Measurements from ENCODE around the gene KIF2C.
A peak's percentile ranks its signal among the peaks of the same experiment; 100 is the strongest.
"Not testable (repeated sequence)": the region's sequence is repeated elsewhere in the genome, so short reads cannot be mapped to it uniquely, and the experiment has no call there.

KIF2C gene

DNA sequence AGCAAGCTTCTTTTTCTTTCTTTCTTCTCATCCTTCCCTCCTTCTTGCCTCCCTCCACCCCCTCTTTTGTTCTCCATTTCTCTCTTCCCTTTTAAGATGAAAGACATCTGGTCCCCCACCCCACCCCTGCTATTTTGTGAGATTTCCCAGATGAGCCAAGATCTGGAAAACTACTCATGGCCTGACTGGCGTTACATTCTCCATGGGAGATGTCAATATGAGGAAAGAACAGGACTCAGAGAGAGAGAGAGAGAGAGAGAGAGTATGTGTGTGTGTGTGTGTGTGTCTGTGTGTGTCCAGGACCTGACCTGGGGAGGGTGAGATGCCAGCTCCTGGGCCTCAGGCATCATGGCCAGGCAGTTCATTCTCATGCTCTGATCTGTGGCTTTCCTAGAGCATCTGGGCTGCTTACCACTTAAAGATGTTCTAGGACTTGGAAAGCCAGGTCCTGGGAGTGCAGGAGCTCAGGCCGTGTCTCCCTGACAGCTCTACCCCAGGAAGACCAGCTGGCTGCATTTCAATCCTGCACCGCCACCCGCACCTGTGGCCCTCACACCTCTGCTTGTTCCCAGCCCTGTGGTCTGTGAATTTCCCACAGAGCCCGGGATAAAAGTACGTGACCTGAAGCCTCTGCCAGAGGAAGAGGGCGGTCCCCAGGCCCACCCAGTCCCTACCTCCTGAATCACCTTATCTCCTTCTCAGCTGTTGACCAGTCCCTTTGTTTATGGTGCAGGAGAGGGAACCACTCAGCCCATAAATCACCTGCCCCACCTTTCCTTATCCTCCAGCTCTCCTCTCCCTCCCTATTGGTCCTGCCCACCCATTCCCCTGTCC lies 51.5 kb downstream of the KIF2C start:
- TF ChIP-seq POLR2A (IDR thresholded peaks at IDR 0.05; ENCODE audit: low read depth, low read length), result no peak
- no peak for TF ChIP-seq PAX5 (IDR thresholded peaks at IDR 0.05; ENCODE audit: insufficient read depth, low read length, severe bottlenecking)
- no peak for TF ChIP-seq POLR2AphosphoS5 (IDR thresholded peaks at IDR 0.05; ENCODE audit: low read depth, low read length)
- no peak for TF ChIP-seq POU2F2 (IDR thresholded peaks at IDR 0.05; ENCODE audit: low read depth, low read length)
- no peak for TF ChIP-seq SPI1 (IDR thresholded peaks at IDR 0.05; ENCODE audit: low read depth, low read length)
- no peak for TF ChIP-seq TAF1 (IDR thresholded peaks at IDR 0.05; ENCODE audit: low read depth, low read length)
- DNase-seq (ENCODE audit: insufficient read length, low spot score), result no peak
- peak; percentile 61 for FAIRE-seq

DNA sequence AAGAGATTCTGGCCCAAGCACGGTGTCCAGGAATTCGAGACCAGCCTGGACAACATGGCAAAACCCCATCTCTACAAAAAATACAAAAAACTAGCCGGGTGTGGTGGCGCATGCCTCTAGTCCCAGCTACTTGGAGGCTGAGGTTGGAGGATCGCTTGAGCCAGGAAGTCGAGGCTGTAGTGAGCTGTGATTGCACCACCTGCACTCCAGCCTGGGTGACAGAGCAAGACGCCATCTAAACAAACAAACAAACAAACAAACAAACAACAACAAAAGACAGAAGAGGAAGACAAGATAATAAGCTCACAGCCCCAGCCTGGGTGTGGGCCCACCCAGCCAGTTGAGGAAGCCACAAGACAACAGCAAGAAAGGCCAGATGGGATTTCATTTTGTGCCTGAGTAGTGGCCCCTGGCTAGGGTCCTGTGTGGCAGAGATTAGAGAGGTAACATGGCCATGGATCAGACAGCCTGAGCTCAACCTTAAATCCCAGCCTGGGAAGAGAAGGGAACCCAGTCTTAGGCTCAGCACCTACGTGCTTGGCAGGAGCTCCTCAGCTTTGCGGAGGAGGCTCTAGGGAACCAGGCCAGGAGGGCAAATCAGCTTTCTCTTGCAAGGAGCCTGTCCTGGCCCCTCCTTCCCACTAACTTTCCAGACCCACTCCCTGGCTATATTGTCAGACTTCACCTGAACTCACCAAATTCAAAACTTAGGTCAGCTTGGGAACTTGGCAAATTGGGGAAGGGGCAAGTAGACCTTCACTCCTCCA lies 53.3 kb downstream of the KIF2C start:
- FAIRE-seq, result no peak

DNA sequence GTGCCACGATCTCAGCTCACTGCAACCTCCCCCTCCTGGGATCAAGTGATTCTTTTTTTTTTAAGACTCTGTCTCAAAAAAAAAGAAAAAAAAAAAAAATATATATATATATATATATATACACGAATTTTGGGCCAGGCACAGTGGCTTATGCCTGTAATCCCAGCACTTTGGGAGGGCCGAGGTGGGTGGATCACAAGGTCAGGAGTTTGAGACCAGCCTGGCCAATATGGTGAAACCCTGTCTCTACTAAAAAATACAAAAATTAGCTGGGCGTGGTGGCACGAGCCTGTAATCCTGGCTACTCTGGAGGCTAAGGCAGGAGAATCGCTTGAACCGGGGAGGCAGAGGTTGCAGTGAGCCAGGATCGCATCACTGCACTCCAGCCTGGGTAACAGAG lies 58.2 kb downstream of the KIF2C start:
- not testable (repeated sequence) for DNase-seq (ENCODE audit: insufficient read length, low spot score); FAIRE-seq

More for the DNA sequence above, 53.3 kb downstream of the KIF2C start:
- TF ChIP-seq POU2F2 (IDR thresholded peaks at IDR 0.05; ENCODE audit: low read depth, low read length) (no peak), TAF1 (IDR thresholded peaks at IDR 0.05; ENCODE audit: low read depth, low read length) (no peak), PAX5 (IDR thresholded peaks at IDR 0.05; ENCODE audit: insufficient read depth, low read length, severe bottlenecking) (no peak), POLR2AphosphoS5 (IDR thresholded peaks at IDR 0.05; ENCODE audit: low read depth, low read length) (no peak), SPI1 (IDR thresholded peaks at IDR 0.05; ENCODE audit: low read depth, low read length) (no peak), POLR2A (IDR thresholded peaks at IDR 0.05; ENCODE audit: low read depth, low read length) (no peak)
- DNase-seq (ENCODE audit: insufficient read length, low spot score), result no peak

DNA sequence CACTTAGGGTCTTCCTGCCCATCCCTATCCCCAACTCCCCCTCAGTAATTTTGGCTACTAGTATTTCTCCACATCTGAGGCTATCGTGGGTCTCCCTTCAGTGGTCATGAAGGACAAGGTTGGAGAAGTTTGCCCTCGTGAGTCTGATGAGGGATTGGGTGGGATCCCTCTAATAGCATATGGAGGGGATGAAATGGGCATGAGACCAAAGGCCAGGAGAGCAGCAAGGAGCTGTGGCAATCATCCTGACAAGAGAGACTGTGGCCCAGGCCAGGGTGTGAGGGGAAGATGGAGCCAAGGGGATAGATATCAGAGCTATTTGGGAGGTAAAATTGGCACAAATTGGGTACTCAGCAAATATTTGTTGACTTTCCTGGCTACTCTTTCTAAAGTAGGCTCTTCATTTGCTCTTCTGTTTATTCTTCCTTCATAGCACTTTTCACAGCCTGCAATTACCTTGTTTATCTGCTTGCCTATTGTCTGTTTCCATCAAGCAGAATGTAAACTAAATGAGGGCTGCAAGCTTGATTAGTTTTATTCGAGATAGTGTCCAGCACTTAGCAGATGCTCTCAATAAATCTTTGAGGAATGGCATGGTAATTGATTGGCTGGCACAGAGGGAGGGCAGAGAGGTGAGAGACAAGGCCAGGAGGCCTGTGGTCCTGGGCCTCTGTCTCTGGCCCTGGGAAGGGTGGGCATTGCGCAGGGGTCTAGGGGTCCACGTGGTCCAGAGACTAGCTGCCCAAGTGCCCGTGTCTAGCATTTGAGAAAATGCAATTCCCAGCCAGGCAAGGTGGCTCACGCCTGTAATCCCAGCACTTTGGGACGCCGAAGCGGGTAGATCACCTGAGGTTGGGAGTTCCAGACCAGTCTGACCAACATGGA lies 59.1 kb downstream of the KIF2C start:
- peak; percentile 65 for FAIRE-seq
- DNase-seq (ENCODE audit: insufficient read length, low spot score), result no peak
- no peak for TF ChIP-seq SPI1 (IDR thresholded peaks at IDR 0.05; ENCODE audit: low read depth, low read length)
- no peak for TF ChIP-seq POLR2A (IDR thresholded peaks at IDR 0.05; ENCODE audit: low read depth, low read length)
- TF ChIP-seq TAF1 (IDR thresholded peaks at IDR 0.05; ENCODE audit: low read depth, low read length), result no peak
- TF ChIP-seq POU2F2 (IDR thresholded peaks at IDR 0.05; ENCODE audit: low read depth, low read length), result no peak
- TF ChIP-seq PAX5 (IDR thresholded peaks at IDR 0.05; ENCODE audit: insufficient read depth, low read length, severe bottlenecking), result no peak
- TF ChIP-seq POLR2AphosphoS5 (IDR thresholded peaks at IDR 0.05; ENCODE audit: low read depth, low read length), result no peak

DNA sequence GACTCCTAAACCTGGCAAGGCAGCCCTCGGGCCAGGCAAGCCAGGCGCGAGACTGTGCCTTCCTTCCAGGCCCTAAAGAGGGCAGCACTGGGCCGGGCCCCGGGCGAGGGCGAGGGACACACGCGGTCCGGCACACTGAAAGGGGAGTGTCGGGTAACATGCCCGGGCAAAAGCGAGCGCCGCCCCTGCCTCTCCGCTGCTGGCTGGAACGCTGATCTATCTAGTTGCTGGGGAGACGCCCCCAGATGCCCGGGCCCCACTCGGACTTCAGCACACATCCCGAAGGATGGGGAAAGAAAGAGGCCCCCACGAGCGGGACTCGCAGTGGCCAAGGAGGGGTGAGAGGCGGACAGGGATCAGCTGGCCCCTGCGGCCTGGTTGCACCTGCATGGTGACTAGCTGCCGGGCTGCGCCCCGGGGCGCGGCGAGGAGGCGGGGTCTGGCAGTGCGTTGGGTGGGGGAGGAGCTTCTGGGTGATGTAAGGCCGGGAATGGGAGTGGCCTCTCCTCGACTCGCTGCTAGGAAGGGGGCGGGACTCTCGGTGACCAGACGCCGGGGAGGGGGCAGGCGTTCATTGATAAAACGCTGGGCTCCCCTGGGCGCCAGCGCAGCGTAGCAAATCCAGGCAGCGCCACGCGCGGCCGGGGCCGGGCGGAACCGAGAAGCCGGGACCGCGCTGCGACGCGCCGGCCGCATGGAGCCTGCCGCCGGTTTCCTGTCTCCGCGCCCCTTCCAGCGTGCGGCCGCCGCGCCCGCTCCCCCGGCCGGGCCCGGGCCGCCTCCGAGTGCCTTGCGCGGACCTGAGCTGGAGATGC lies 60.3 kb downstream of the KIF2C start, which contains the start of gene PLK3:
TSS of gene PLK3 (plus strand) at position 608 of the 815 bp plus-strand sequence. CDS start at position 695, 87 bp downstream.
- DNase-seq (ENCODE audit: insufficient read length, low spot score) (peak; percentile 96), FAIRE-seq (peak; percentile 99)

DNA sequence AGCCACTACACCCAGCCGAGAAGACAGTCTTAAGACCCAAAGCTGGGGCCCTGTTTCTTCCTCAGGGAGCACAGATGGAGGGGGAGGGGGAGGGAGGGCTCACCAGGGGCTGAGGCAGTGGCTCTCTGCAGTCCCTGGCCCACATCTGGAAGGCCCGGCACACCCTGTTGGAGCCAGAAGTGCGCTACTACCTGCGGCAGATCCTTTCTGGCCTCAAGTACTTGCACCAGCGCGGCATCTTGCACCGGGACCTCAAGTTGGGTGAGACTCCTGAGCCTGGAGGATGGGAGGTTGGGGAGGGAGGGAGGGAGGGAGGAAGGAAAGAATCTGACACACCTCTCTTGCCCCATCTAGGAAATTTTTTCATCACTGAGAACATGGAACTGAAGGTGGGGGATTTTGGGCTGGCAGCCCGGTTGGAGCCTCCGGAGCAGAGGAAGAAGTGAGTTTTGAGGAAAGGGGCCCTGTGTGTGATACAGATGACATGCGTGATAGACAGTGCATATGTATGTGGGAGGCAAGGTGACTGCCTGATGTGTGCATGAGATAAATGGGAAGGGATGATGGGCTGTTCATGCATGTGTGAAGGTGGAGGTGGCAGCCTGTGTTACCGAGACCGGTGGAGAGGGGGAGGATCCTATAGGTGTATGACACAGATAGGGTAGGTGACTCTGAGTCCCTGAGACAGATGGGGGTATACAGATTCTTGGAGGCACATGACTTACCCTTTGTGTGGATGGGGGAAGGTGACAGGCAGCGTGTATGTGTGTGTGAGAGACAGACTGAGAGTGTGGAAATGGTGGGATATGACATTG lies 62.1 kb downstream of the KIF2C start:
- DNase-seq (ENCODE audit: insufficient read length, low spot score) (no peak), FAIRE-seq (peak; percentile 93)
- TF ChIP-seq POLR2A (IDR thresholded peaks at IDR 0.05; ENCODE audit: low read depth, low read length) (no peak), POLR2AphosphoS5 (IDR thresholded peaks at IDR 0.05; ENCODE audit: low read depth, low read length) (no peak), TAF1 (IDR thresholded peaks at IDR 0.05; ENCODE audit: low read depth, low read length) (no peak), SPI1 (IDR thresholded peaks at IDR 0.05; ENCODE audit: low read depth, low read length) (no peak), PAX5 (IDR thresholded peaks at IDR 0.05; ENCODE audit: insufficient read depth, low read length, severe bottlenecking) (no peak), POU2F2 (IDR thresholded peaks at IDR 0.05; ENCODE audit: low read depth, low read length) (peak; percentile 23; the same call in 1 of the 2 replicates)

More for the DNA sequence above, 60.3 kb downstream of the KIF2C start, which contains the start of gene PLK3:
- TF ChIP-seq SPI1 (IDR thresholded peaks at IDR 0.05; ENCODE audit: low read depth, low read length), result 0 out of 2 replicates have a peak, but pooled peaks have one; percentile 2
- TF ChIP-seq POLR2AphosphoS5 (IDR thresholded peaks at IDR 0.05; ENCODE audit: low read depth, low read length), result peak; percentile 85
- TF ChIP-seq TAF1 (IDR thresholded peaks at IDR 0.05; ENCODE audit: low read depth, low read length), result peak; percentile 63
- peak; percentile 85 for TF ChIP-seq POLR2A (IDR thresholded peaks at IDR 0.05; ENCODE audit: low read depth, low read length)
- peak; percentile 63 for TF ChIP-seq PAX5 (IDR thresholded peaks at IDR 0.05; ENCODE audit: insufficient read depth, low read length, severe bottlenecking)
- peak; percentile 18; the same call in 1 of the 2 replicates for TF ChIP-seq POU2F2 (IDR thresholded peaks at IDR 0.05; ENCODE audit: low read depth, low read length)

DNA sequence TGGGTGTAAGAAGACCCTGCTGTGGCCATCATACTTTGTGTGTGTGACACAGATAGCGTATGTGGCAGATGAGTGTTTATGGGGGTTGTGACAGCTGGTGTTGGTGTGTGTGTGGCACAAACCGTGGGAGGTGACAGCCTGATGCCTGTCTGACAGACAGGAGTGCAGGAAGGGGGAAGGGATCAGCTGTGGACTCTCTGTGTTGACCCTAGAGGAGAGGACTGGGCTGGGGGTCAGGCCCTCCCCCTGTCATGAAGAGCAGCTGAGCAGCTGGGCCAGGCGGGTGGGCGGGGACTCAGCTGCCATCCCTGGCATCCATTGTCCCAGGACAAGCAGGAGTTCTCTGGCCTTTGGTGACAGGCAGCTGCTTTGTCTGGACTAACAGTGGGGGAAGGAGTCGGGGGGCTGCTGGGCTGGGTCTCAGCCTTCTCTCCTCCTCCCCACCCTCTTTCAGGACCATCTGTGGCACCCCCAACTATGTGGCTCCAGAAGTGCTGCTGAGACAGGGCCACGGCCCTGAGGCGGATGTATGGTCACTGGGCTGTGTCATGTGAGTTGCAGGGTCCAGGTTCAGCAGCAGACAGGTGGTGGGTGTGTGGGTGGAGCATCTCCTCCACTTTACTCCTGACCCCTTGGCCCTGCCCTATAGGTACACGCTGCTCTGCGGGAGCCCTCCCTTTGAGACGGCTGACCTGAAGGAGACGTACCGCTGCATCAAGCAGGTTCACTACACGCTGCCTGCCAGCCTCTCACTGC lies 62.8 kb downstream of the KIF2C start:
- DNase-seq (ENCODE audit: insufficient read length, low spot score) (no peak), FAIRE-seq (peak; percentile 69)

More for the DNA sequence above, 62.8 kb downstream of the KIF2C start:
- TF ChIP-seq PAX5 (IDR thresholded peaks at IDR 0.05; ENCODE audit: insufficient read depth, low read length, severe bottlenecking), result no peak
- TF ChIP-seq TAF1 (IDR thresholded peaks at IDR 0.05; ENCODE audit: low read depth, low read length), result no peak
- no peak; the same call in 1 of the 2 replicates for TF ChIP-seq POLR2AphosphoS5 (IDR thresholded peaks at IDR 0.05; ENCODE audit: low read depth, low read length)
- TF ChIP-seq SPI1 (IDR thresholded peaks at IDR 0.05; ENCODE audit: low read depth, low read length), result no peak
- no peak for TF ChIP-seq POU2F2 (IDR thresholded peaks at IDR 0.05; ENCODE audit: low read depth, low read length)
- no peak for TF ChIP-seq POLR2A (IDR thresholded peaks at IDR 0.05; ENCODE audit: low read depth, low read length)
